B cell (primary cell): ENCODE data around the gene PTPN5. TPM values are rescaled to one million over a fixed set of nuclear protein-coding genes. Genes with fewer than 3 reads are reported as not detected.
"Not testable (repeated sequence)": the region's sequence is repeated elsewhere in the genome, so short reads cannot be mapped to it uniquely, and the experiment has no call there.

Source experiments
- ATAC-seq: fragments of 200-7000 bp; cut with Tn5 transposase; one replicate; pipeline ENCODE4 v1.10.0; 2021; ENCODE audit warnings: low read depth, mild to moderate bottlenecking, moderate number of reproducible peaks, moderate library complexity
- CTCF ChIA-PET: fragments of 350-600 bp; sonication (Branson Sonifier 250); formaldehyde crosslinking; loops from one replicate; lab custom pipeline; 2021; ENCODE audit warnings: antibody characterized with exemption, inconsistent platforms; lab: Charles Lee
- POLR2A ChIA-PET: fragments of 350-600 bp; sonication (Branson Sonifier 250); formaldehyde crosslinking; loops from one replicate; lab custom pipeline; 2021; ENCODE audit warnings: antibody characterized with exemption; lab: Charles Lee
- DNase-seq: peaks from one replicate; pipeline ENCODE4 v3.0.0; 2013
- H2AFZ ChIP-seq: 2 replicates; pipeline ENCODE4 v1.6.1; 2012; ENCODE audit warnings: mild to moderate bottlenecking, low read depth, low read length; ENCODE audit not compliant: insufficient read depth, poor library complexity, severe bottlenecking
- H3K27ac ChIP-seq, 2 donors: 1 replicate in 1 of 2; 2 replicates in 1 of 2; pipeline ENCODE4 v1.5.1; 2012 to 2013; ENCODE audit warnings: low read length in 2 of 2, mild to moderate bottlenecking in 2 of 2, moderate library complexity in 1 of 2
- H3K27me3 ChIP-seq, 4 experiments: fragments of 200-600 bp in 1 of 4; sonication (generic) in 1 of 4; replicated peaks in 1 of 4; 1 replicate in 2 of 4; 2 replicates in 2 of 4; pipeline versions ENCODE4 v1.6.1 to v1.7.0; 2013 to 2016; ENCODE audit warnings: low read length in 3 of 4, mild to moderate bottlenecking in 2 of 4, mixed read lengths in 1 of 4, moderate library complexity in 1 of 4; ENCODE audit not compliant: insufficient read depth in 4 of 4, control insufficient read depth in 3 of 4; ENCODE audit errors: control extremely low read depth in 1 of 4
- H3K36me3 ChIP-seq, 2 experiments: replicated peaks in 1 of 2; 1 replicate in 1 of 2; 2 replicates in 1 of 2; pipeline versions ENCODE4 v1.6.1 to v1.7.1; 2013; ENCODE audit warnings: low read length in 1 of 2; ENCODE audit not compliant: insufficient read depth in 2 of 2, control insufficient read depth in 1 of 2; ENCODE audit errors: control extremely low read depth in 1 of 2, extremely low read depth in 1 of 2
- H3K4me1 ChIP-seq, 2 donors: fragments of 200-600 bp in 1 of 2; sonication (generic) in 1 of 2; 1 replicate in 1 of 2; 2 replicates in 1 of 2; pipeline versions ENCODE4 v1.5.1 to v1.6.1; 2013 to 2017; ENCODE audit warnings: low read length in 2 of 2; ENCODE audit not compliant: control insufficient read depth in 2 of 2, insufficient read depth in 2 of 2
- H3K4me2 ChIP-seq: replicated peaks from 2 replicates; pipeline ENCODE3; 2012; ENCODE audit warnings: mild to moderate bottlenecking, low read depth, low read length; ENCODE audit not compliant: poor library complexity, severe bottlenecking
- H3K4me3 ChIP-seq, 5 experiments: fragments of 200-600 bp in 1 of 5; sonication (generic) in 1 of 5; 1 replicate in 3 of 5; 2 replicates in 2 of 5; pipeline versions ENCODE4 v1.5.1 to v1.7.0; 2011 to 2016; ENCODE audit warnings: low read length in 4 of 5, mild to moderate bottlenecking in 4 of 5, low read depth in 2 of 5, control low read depth in 1 of 5, moderate library complexity in 1 of 5; ENCODE audit not compliant: insufficient read depth in 1 of 5; ENCODE audit errors: control extremely low read depth in 1 of 5, extremely low read depth in 1 of 5
- H3K79me2 ChIP-seq: fragments of 200-600 bp; sonication (generic); one replicate; pipeline ENCODE4 v1.6.0; 2016; ENCODE audit warnings: low read length; ENCODE audit not compliant: control insufficient read depth, insufficient read depth
- H3K9ac ChIP-seq: fragments of 200-600 bp; sonication (generic); 2 replicates; pipeline ENCODE4 v1.6.1; 2017; ENCODE audit warnings: mild to moderate bottlenecking, low read length, moderate library complexity
- H3K9me3 ChIP-seq, 3 donors: one replicate each; pipeline versions ENCODE4 v1.6.1 to v1.7.1; 2013; ENCODE audit warnings: low read length in 2 of 3; ENCODE audit not compliant: control insufficient read depth in 2 of 3, insufficient read depth in 1 of 3; ENCODE audit errors: control extremely low read depth in 1 of 3
- H4K20me1 ChIP-seq: 2 replicates; pipeline ENCODE4 v1.6.0; 2012; ENCODE audit warnings: mild to moderate bottlenecking, low read length; ENCODE audit not compliant: insufficient read depth, control insufficient read depth, poor library complexity, severe bottlenecking
- H3K27ac Mint-ChIP-seq: one replicate; pipeline ENCODE4 v1.8.0; 2021; ENCODE audit warnings: mixed read lengths
- H3K27me3 Mint-ChIP-seq: one replicate; pipeline ENCODE4 v1.8.0; 2021; ENCODE audit warnings: mixed read lengths
- H3K4me1 Mint-ChIP-seq: one replicate; pipeline ENCODE4 v1.8.0; 2021; ENCODE audit warnings: mixed read lengths
- H3K4me3 Mint-ChIP-seq: one replicate; pipeline ENCODE4 v1.8.0; 2021; ENCODE audit warnings: mixed read lengths
- H3K9me3 Mint-ChIP-seq: one replicate; pipeline ENCODE4 v1.8.0; 2022; ENCODE audit warnings: mixed read lengths; ENCODE audit not compliant: insufficient read depth
- CTCF ChIP-seq: fragments of 200-600 bp; IDR thresholded peaks from one replicate; pipeline ENCODE4 v1.8.0; 2022; ENCODE audit warnings: antibody characterized with exemption, mild to moderate bottlenecking
- EZH2 ChIP-seq: IDR thresholded peaks from 2 replicates; pipeline ENCODE4 v1.6.1; 2012; ENCODE audit warnings: borderline replicate concordance, low read depth, mild to moderate bottlenecking, moderate library complexity, low read length; ENCODE audit not compliant: insufficient read depth, poor library complexity, severe bottlenecking
- WGBS: methylation state at CpG from one replicate; pipeline ENCODE4 v1.1.5; 2013; ENCODE audit warnings: missing lambda C conversion rate; ENCODE audit not compliant: insufficient coverage; 5-methylcytosine and 5-hydroxymethylcytosine counted together
- intact Hi-C: fragments of 100-400 bp; cut with micrococcal nuclease; formaldehyde crosslinking; loops from one replicate; pipeline ENCODE4 v1.10.0; 2022
- polyA plus RNA-seq: library from polyadenylated mRNA; depleted of rRNA; stranded (reverse); fragments of >200 nt; gene quantifications from 2 replicates; pipeline ENCODE4 v1.2.3, GENCODE V29; 2012
- total RNA-seq, 2 donors: library from RNA; stranded (reverse); fragments of 120-200 nt in 1 of 2; gene quantifications; 1 replicate in 1 of 2; 2 replicates in 1 of 2; pipeline versions ENCODE4 v1.2.3 to v1.2.4, GENCODE V29; 2013 to 2022

PTPN5 gene
- total and polyA plus RNA-seq, 2 donors (not counting 1 experiment from before 2014, with no cell fraction given): not detected

DNA sequence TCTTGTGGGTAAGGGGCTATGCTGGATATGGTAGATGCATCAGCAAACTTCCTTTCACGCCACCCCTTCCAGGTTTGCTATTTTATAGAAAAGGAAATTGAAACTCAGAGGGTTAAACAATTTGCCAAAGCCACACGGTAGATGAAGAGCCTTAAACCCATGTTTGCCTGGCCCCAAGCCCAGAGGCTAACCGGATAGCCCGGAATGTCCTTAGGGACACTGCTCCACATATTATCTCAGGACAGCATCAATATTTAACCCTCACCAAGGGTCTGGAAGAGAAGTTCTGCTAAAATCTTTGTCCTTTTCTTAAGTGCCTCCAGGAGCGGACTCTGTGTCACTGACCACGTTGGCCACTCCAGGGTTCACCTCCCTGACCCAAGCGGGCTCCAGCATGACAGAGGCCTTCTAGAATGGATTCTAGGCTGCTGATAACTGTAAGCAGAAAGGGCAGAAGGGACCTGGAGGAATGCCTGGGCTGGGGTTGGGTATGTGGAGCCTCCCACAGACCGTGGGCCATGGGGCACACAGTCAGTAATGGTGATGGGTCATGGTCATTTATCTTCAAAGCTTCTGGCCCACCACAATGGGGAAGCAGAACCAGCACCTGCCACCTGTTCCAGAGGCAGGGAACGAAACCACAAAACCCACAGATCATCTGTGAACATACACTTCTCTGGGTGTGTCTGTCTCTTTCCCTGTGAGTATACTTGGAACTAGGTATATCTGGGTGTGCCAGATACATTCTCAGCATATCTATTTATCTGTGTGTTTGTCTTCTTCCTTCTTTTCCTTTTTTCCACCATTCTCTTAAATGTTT lies 98.4 kb downstream of the PTPN5 start:
- no peak overlapping the region for H3K27ac ChIP-seq
- H3K4me2 ChIP-seq: no peak overlapping the region
- ATAC-seq (no peak), DNase-seq (no peak)
- peaks cover 0 to 2% (median 0%) of the 10 kb centered on the region in 4 experiments for H3K27me3 ChIP-seq
- ChIA-PET POLR2A (no interaction called here), CTCF (no interaction called here)
- no peaks in the 10 kb centered on the region for H4K20me1 ChIP-seq
- H3K79me2 ChIP-seq: no peaks in the 10 kb centered on the region
- Mint-ChIP-seq H3K4me1 (peaks cover 3% of the 10 kb centered on the region), H3K9me3 (no peaks in the 10 kb centered on the region), H3K27ac (no peak overlapping the region), H3K27me3 (peaks cover 4% of the 10 kb centered on the region), H3K4me3 (no peak overlapping the region)
- TF ChIP-seq EZH2 (no peak), CTCF (no peak)
- peaks cover 2 to 3% of the 10 kb centered on the region in 2 donors for H3K4me1 ChIP-seq
- H3K9ac ChIP-seq: no peak overlapping the region
- no peak overlapping the region for H2AFZ ChIP-seq
- no peak overlapping the region for H3K4me3 ChIP-seq
- no peaks in the 10 kb centered on the region for H3K36me3 ChIP-seq
- intact Hi-C loops: no loop called here
- H3K9me3 ChIP-seq: no peaks in the 10 kb centered on the region
- WGBS: 71% methylated on average over 5 of the region's 9 CpGs

GRCh38 chr11:18691467-18692140 lies 100.0 kb downstream of the PTPN5 start:
- H3K27me3 ChIP-seq, DNase-seq, H3K27ac Mint-ChIP-seq, H3K9me3 Mint-ChIP-seq, ATAC-seq, H2AFZ ChIP-seq, H3K4me3 ChIP-seq, H3K9me3 ChIP-seq, CTCF ChIA-PET, H3K4me2 ChIP-seq, POLR2A ChIA-PET, H3K79me2 ChIP-seq, intact Hi-C loops, H3K9ac ChIP-seq, H4K20me1 ChIP-seq, H3K4me1 Mint-ChIP-seq, H3K27ac ChIP-seq, H3K36me3 ChIP-seq, H3K4me3 Mint-ChIP-seq, H3K4me1 ChIP-seq, H3K27me3 Mint-ChIP-seq: not testable (repeated sequence)
- no CpG with 5 or more reads among the region's 4 CpGs for WGBS
